ENCODE measurements around the gene IFNA17. TPM values are rescaled to one million over a fixed set of nuclear protein-coding genes. Genes with fewer than 3 reads are reported as not detected.
"Not testable (repeated sequence)": the region's sequence is repeated elsewhere in the genome, so short reads cannot be mapped to it uniquely, and the experiment has no call there.

IFNA17 gene
- total RNA-seq, 1 donor from 2014 or later = not detected

- no peak for FAIRE-seq
- DNase-seq (ENCODE audit: low read depth) = no peak
- H3K4me3 ChIP-seq (ENCODE audit: low read depth, low read length) = no peak within 1 kb of the TSS
These were observed 11.9 kb upstream of the IFNA17 start, which contains the start of gene IFNA14 for GRCh38 chr9:21239911-21240310. TSS of gene IFNA14 (minus strand) at chr9:21240005. CDS start at chr9:21239935, 70 bp downstream.

GRCh38 chr9:21236360-21236714 is 8.3 kb upstream of the IFNA17 start:
- not testable (repeated sequence) for H3K36me3 ChIP-seq (ENCODE audit: control insufficient read depth, insufficient read depth, low read length); H3K27me3 ChIP-seq (ENCODE audit: control insufficient read depth, insufficient read depth, low read length); H3K4me3 ChIP-seq (ENCODE audit: low read depth, low read length); FAIRE-seq; DNase-seq (ENCODE audit: low read depth)

More at GRCh38 chr9:21239911-21240310, 11.9 kb upstream of the IFNA17 start, which contains the start of gene IFNA14:
- peaks cover 3% of the 10 kb centered on the region for H3K27me3 ChIP-seq (ENCODE audit: control insufficient read depth, insufficient read depth, low read length)
- H3K36me3 ChIP-seq (ENCODE audit: control insufficient read depth, insufficient read depth, low read length) = no peaks in the 10 kb centered on the region
- TF ChIP-seq CTCF (IDR thresholded peaks at IDR 0.05; ENCODE audit: insufficient read depth, low read length, severe bottlenecking) = no peak

GRCh38 chr9:21235468-21236359 is 7.7 kb upstream of the IFNA17 start:
- peak; percentile 44 for DNase-seq (ENCODE audit: low read depth)
- FAIRE-seq; H3K27me3 ChIP-seq (ENCODE audit: control insufficient read depth, insufficient read depth, low read length); H3K36me3 ChIP-seq (ENCODE audit: control insufficient read depth, insufficient read depth, low read length); H3K4me3 ChIP-seq (ENCODE audit: low read depth, low read length): not testable (repeated sequence)
- TF ChIP-seq CTCF (IDR thresholded peaks at IDR 0.05; ENCODE audit: insufficient read depth, low read length, severe bottlenecking) = peak; percentile 64

- FAIRE-seq = no peak
- Histone ChIP-seq H3K27me3 (ENCODE audit: control insufficient read depth, insufficient read depth, low read length) (peaks cover 2% of the 10 kb centered on the region), H3K36me3 (ENCODE audit: control insufficient read depth, insufficient read depth, low read length) (no peaks in the 10 kb centered on the region), H3K4me3 (ENCODE audit: low read depth, low read length) (no peak overlapping the region)
- no peak for TF ChIP-seq CTCF (IDR thresholded peaks at IDR 0.05; ENCODE audit: insufficient read depth, low read length, severe bottlenecking)
- no peak for DNase-seq (ENCODE audit: low read depth)
These were observed 6.2 kb upstream of the IFNA17 start for GRCh38 chr9:21234153-21234687.

- peaks cover 1% of the 10 kb centered on the region for H3K27me3 ChIP-seq (ENCODE audit: control insufficient read depth, insufficient read depth, low read length)
- no peak overlapping the region for H3K4me3 ChIP-seq (ENCODE audit: low read depth, low read length)
- TF ChIP-seq CTCF (IDR thresholded peaks at IDR 0.05; ENCODE audit: insufficient read depth, low read length, severe bottlenecking) = no peak
- no peak for FAIRE-seq
- DNase-seq (ENCODE audit: low read depth) = no peak
- H3K36me3 ChIP-seq (ENCODE audit: control insufficient read depth, insufficient read depth, low read length) = no peaks in the 10 kb centered on the region
These were observed 5.2 kb upstream of the IFNA17 start for GRCh38 chr9:21233258-21233657.

GRCh38 chr9:21217211-21217610 is 10.8 kb downstream of the IFNA17 start, which contains the start of gene IFNA16:
TSS of gene IFNA16 (minus strand) at chr9:21217311. CDS start at chr9:21217305, 6 bp downstream.
- not testable (repeated sequence) for H3K4me3 ChIP-seq (ENCODE audit: low read depth, low read length); DNase-seq (ENCODE audit: low read depth); H3K27me3 ChIP-seq (ENCODE audit: control insufficient read depth, insufficient read depth, low read length); H3K36me3 ChIP-seq (ENCODE audit: control insufficient read depth, insufficient read depth, low read length); FAIRE-seq

All from bronchial epithelial cell (primary cell).